ENCODE results near the gene UBTD2. TPM values are rescaled to one million over a fixed set of nuclear protein-coding genes. Genes with fewer than 3 reads are reported as not detected.
A peak's percentile ranks its signal among the peaks of the same experiment; 100 is the strongest.

UBTD2 gene
- total and polyA plus RNA-seq, 2 of the 4 experiments (the other 2 are of a cell fraction): 11.2 to 20.6 TPM

GRCh38 chr5:172167895-172168294 is 115.7 kb downstream of the UBTD2 start:
- Histone ChIP-seq H3K36me3 (ENCODE audit: control insufficient read depth, insufficient read depth, low read length) (peaks cover 6% of the 10 kb centered on the region; the same call in 1 of the 2 replicates), H4K8ac (ENCODE audit: low read depth in 2 of 2, low read length in 2 of 2) (no peak overlapping the region), H4K20me1 (ENCODE audit: insufficient read depth, low read length) (peaks cover 59% of the 10 kb centered on the region)

More at GRCh38 chr5:172167895-172168294, 115.7 kb downstream of the UBTD2 start:
- peak overlapping the region; percentile 19; the same call in 1 of the 2 replicates for H3K14ac ChIP-seq (replicated peaks; ENCODE audit: low read depth, low read length)
- dilution Hi-C loops (cut with HindIII; ENCODE audit: low sequenced_read_pairs, unreplicated experiment): no loop called here
- ATAC-seq (ENCODE audit: low read depth) (no peak), DNase-seq (no peak)
- H3K4me1 ChIP-seq (ENCODE audit: control insufficient read depth, insufficient read depth, low read length): peaks cover 17% of the 10 kb centered on the region
- H3K23ac ChIP-seq (ENCODE audit: low read depth, low read length): no peak overlapping the region
- intact Hi-C loops (cut with micrococcal nuclease): no loop called here
- BruUV-seq (replicated peaks): no TSS peak
- POLR2A ChIA-PET (ENCODE audit: unreplicated experiment): no interaction called here
- peaks cover 38 to 80% of the 10 kb centered on the region in 2 experiments for H3K79me1 ChIP-seq (ENCODE audit: low read depth in 1 of 2, low read length in 2 of 2)
- no peak overlapping the region for H4K91ac ChIP-seq (ENCODE audit: insufficient read depth, low read depth, low read length)
- H2BK120ac ChIP-seq (ENCODE audit: low read depth, low read length): no peak overlapping the region
- 0 out of 2 replicates have a peak overlapping the region, but pooled peaks have one; percentile 14 for H2AK5ac ChIP-seq (ENCODE audit: low read depth, low read length)
- H4K5ac ChIP-seq (ENCODE audit: low read depth, low read length): no peak overlapping the region
- H2BK15ac ChIP-seq (ENCODE audit: low read depth, low read length): no peak overlapping the region
- TF ChIP-seq ELK1 (IDR thresholded peaks at IDR 0.05; ENCODE audit: borderline replicate concordance, low read depth, low read length) (no peak), CHD1 (IDR thresholded peaks at IDR 0.05; ENCODE audit: low read depth, low read length) (no peak), MXI1 (IDR thresholded peaks at IDR 0.05; ENCODE audit: borderline replicate concordance, low read depth, low read length) (no peak), FOS (IDR thresholded peaks at IDR 0.05; ENCODE audit: low read depth, low read length) (no peak), SMC3 (IDR thresholded peaks at IDR 0.05; ENCODE audit: low read depth, low read length) (no peak), CEBPB (IDR thresholded peaks at IDR 0.05; ENCODE audit: low read depth, low read length) (no peak), MAFK (IDR thresholded peaks at IDR 0.05; ENCODE audit: low read depth, low read length) (no peak), RCOR1 (IDR thresholded peaks at IDR 0.05; ENCODE audit: insufficient replicate concordance, low read length) (no peak), NFE2L2 (IDR thresholded peaks at IDR 0.05; ENCODE audit: low read depth, low read length) (no peak), RAD21 (IDR thresholded peaks at IDR 0.05; ENCODE audit: low read length) (no peak), USF2 (IDR thresholded peaks at IDR 0.05; ENCODE audit: low read depth, low read length) (no peak), POLR2A (IDR thresholded peaks at IDR 0.05; ENCODE audit: low read depth, low read length) (no peak), BHLHE40 (IDR thresholded peaks at IDR 0.05; ENCODE audit: low read depth, low read length) (no peak), RFX5 (IDR thresholded peaks at IDR 0.05; ENCODE audit: low read depth, low read length) (no peak), MAZ (IDR thresholded peaks at IDR 0.05; ENCODE audit: borderline replicate concordance, low read depth, low read length) (no peak), CTCF (conservative IDR thresholded peaks at IDR 0.05; ENCODE audit: low read depth, low read length) (no peak)
- in situ Hi-C loops (cut with MboI; ENCODE audit: low sequenced_read_pairs): no loop called here
- H3K9ac ChIP-seq (ENCODE audit: low read depth, low read length): no peak overlapping the region
- 75% methylated on average over 4 of the region's 7 CpGs; no CpG with 5 or more reads in 1 of the 2 experiments for WGBS, 2 experiments (ENCODE audit: extremely low coverage in 2 of 2, insufficient read length in 1 of 2)
- peaks cover 41% of the 10 kb centered on the region for H3K9me1 ChIP-seq (ENCODE audit: insufficient read depth, low read length)
- H2AK9ac ChIP-seq (replicated peaks; ENCODE audit: low read depth, low read length, poor library complexity): no peak overlapping the region
- no peak overlapping the region for H2BK20ac ChIP-seq (ENCODE audit: low read depth, low read length)
- no peak overlapping the region for H2BK5ac ChIP-seq (ENCODE audit: low read depth, low read length, poor library complexity, severe bottlenecking)
- no peaks in the 10 kb centered on the region for H3K27me3 ChIP-seq (ENCODE audit: control insufficient read depth, insufficient read depth, low read length)
- peak overlapping the region; percentile 56 for H2AFZ ChIP-seq (replicated peaks; ENCODE audit: low read length, poor library complexity)
- no peak overlapping the region for H3K4me3 ChIP-seq (ENCODE audit: insufficient read depth, low read depth, low read length)
- H3K56ac ChIP-seq (ENCODE audit: extremely low read depth, insufficient read depth, low read length): no peak overlapping the region
- H3K4ac ChIP-seq (ENCODE audit: low read depth, low read length): no peak overlapping the region
- H3K9me3 ChIP-seq (ENCODE audit: control insufficient read depth, insufficient read depth, low read length): no peaks in the 10 kb centered on the region
- no peak overlapping the region for H3K27ac ChIP-seq (ENCODE audit: insufficient read depth, low read length)
- H3K4me2 ChIP-seq (ENCODE audit: low read depth, low read length): no peak overlapping the region
- no peak overlapping the region for H3K18ac ChIP-seq (ENCODE audit: low read depth, low read length)
- CTCF ChIA-PET: interaction anchor here (1.4 kb wide), 1 partner anchor 45 kb away, joined by 3 read pairs; no protein-coding TSS in a partner anchor
